SK-N-SH (cell line): ENCODE data around the gene GOLGA5. TPM values are rescaled to one million over a fixed set of nuclear protein-coding genes. Genes with fewer than 3 reads are reported as not detected.

Source experiments
- CTCF ChIA-PET: fragments of 300-600, 350-600 bp; formaldehyde crosslinking; extraction: SDS; loops from one replicate; lab custom pipeline; 2021; lab: Yijun Ruan, JAX
- POLR2A ChIA-PET: fragments of 350-600 bp; sonication (Branson Sonifier 250); formaldehyde crosslinking; extraction: SDS; loops from one replicate; lab custom pipeline; 2020; ENCODE audit warnings: antibody characterized with exemption, inconsistent platforms; lab: Yijun Ruan, JAX
- DNase-seq: peaks from one replicate; pipeline ENCODE4 v3.0.0; 2012
- H2AFZ ChIP-seq: fragments of 200-600 bp; sonication (generic); 2 replicates; pipeline ENCODE4 v1.8.1; 2016; ENCODE audit warnings: antibody characterized with exemption, mild to moderate bottlenecking, low read depth
- H3F3A ChIP-seq: fragments of 200-600 bp; sonication (generic); replicated peaks from 2 replicates; pipeline ENCODE3; 2016; ENCODE audit warnings: antibody characterized with exemption, mild to moderate bottlenecking; ENCODE audit not compliant: insufficient read depth
- H3K27ac ChIP-seq, 2 experiments: fragments of 200-500 bp in 1 of 2; fragments of 200-600 bp in 1 of 2; sonication (Bioruptor generic) in 1 of 2; sonication (generic), shearing (Covaris generic) in 1 of 2; 2 replicates each; pipeline versions ENCODE4 v1.5.1 to v1.6.1; 2014 to 2016; ENCODE audit warnings: low read depth in 2 of 2, inconsistent platforms in 1 of 2, low read length in 1 of 2, mild to moderate bottlenecking in 1 of 2, mixed read lengths in 1 of 2
- H3K27me3 ChIP-seq: fragments of 200-600 bp; sonication (generic), shearing (Covaris generic); 2 replicates; pipeline ENCODE4 v1.6.1; 2016; ENCODE audit warnings: mixed run types; ENCODE audit not compliant: insufficient read depth
- H3K36me3 ChIP-seq, 2 experiments: fragments of 200-500 bp in 1 of 2; fragments of 200-600 bp in 1 of 2; sonication (Bioruptor generic) in 1 of 2; sonication (generic) in 1 of 2; replicated peaks in 1 of 2; 2 replicates each; pipeline versions ENCODE3 to v1.5.1; 2014 to 2016; ENCODE audit warnings: low read length in 1 of 2, mild to moderate bottlenecking in 1 of 2; ENCODE audit not compliant: insufficient read depth in 2 of 2, control insufficient read depth in 1 of 2
- H3K4me1 ChIP-seq, 2 experiments: fragments of 200-500 bp in 1 of 2; fragments of 200-600 bp in 1 of 2; sonication (Bioruptor generic) in 1 of 2; sonication (generic), shearing (Covaris generic) in 1 of 2; 2 replicates each; pipeline versions ENCODE4 v1.5.1 to v1.6.1; 2014 to 2016; ENCODE audit warnings: low read depth in 1 of 2, low read length in 1 of 2, mixed run types in 1 of 2; ENCODE audit not compliant: insufficient read depth in 2 of 2, control insufficient read depth in 1 of 2
- H3K4me2 ChIP-seq: fragments of 200-600 bp; sonication (generic), shearing (Covaris generic); 2 replicates; pipeline ENCODE4 v1.6.1; 2017; ENCODE audit warnings: mixed run types
- H3K4me3 ChIP-seq, 2 experiments: fragments of 200-500 bp in 1 of 2; fragments of 200-600 bp in 1 of 2; sonication (Bioruptor generic) in 1 of 2; sonication (generic), shearing (Covaris generic) in 1 of 2; 2 replicates each; pipeline versions ENCODE4 v1.5.1 to v1.8.1; 2014 to 2016; ENCODE audit warnings: low read depth in 2 of 2, inconsistent platforms in 1 of 2, low read length in 1 of 2, mild to moderate bottlenecking in 1 of 2, mixed read lengths in 1 of 2, moderate library complexity in 1 of 2
- H3K79me2 ChIP-seq: fragments of 200-600 bp; sonication (generic); 2 replicates; pipeline ENCODE4 v1.8.1; 2017; ENCODE audit warnings: mild to moderate bottlenecking; ENCODE audit not compliant: insufficient read depth
- H3K9ac ChIP-seq: fragments of 200-600 bp; sonication (generic); 2 replicates; pipeline ENCODE4 v1.6.1; 2017; ENCODE audit warnings: mixed run types
- H3K9me2 ChIP-seq: fragments of 200-600 bp; sonication (generic); 2 replicates; pipeline ENCODE4 v1.6.1; 2017; ENCODE audit warnings: mixed run types
- H3K9me3 ChIP-seq: fragments of 200-600 bp; sonication (generic); 2 replicates; pipeline ENCODE4 v1.6.1; 2017; ENCODE audit warnings: mixed run types, mild to moderate bottlenecking, moderate library complexity
- H4K20me1 ChIP-seq: fragments of 200-600 bp; sonication (generic); 2 replicates; pipeline ENCODE4 v1.6.1; 2017; ENCODE audit warnings: mild to moderate bottlenecking, mixed run types; ENCODE audit not compliant: insufficient read depth
- CHD2 ChIP-seq: fragments of 150-350 bp; IDR thresholded peaks from 2 replicates; pipeline ENCODE4 v1.6.1; 2018; ENCODE audit warnings: low read length; ENCODE audit not compliant: partially characterized antibody
- FOXM1 ChIP-seq: IDR thresholded peaks from 2 replicates; pipeline ENCODE4 v1.4.0; 2012; ENCODE audit warnings: low read depth, mild to moderate bottlenecking
- GABPA ChIP-seq: IDR thresholded peaks from 2 replicates; pipeline ENCODE4 v1.4.0; 2012; ENCODE audit warnings: low read depth, mild to moderate bottlenecking
- GATA2 ChIP-seq: sonication (generic); formaldehyde crosslinking; IDR thresholded peaks from 2 replicates; pipeline ENCODE4 v1.5.0; 2020; ENCODE audit warnings: mild to moderate bottlenecking, missing genetic modification reagents
- NFIC ChIP-seq: IDR thresholded peaks from 2 replicates; pipeline ENCODE4 v1.4.0; 2012; ENCODE audit warnings: borderline replicate concordance
- POLR2AphosphoS5 ChIP-seq: IDR thresholded peaks from 2 replicates; pipeline ENCODE4 v1.6.1; 2012; ENCODE audit warnings: low read depth, low read length
- RFX5 ChIP-seq: IDR thresholded peaks from 2 replicates; pipeline ENCODE4 v1.6.1; 2012; ENCODE audit warnings: mild to moderate bottlenecking, improper control_type of control experiment, low read length
- RXRA ChIP-seq: IDR thresholded peaks from 2 replicates; pipeline ENCODE4 v1.4.0; 2012; ENCODE audit warnings: low read depth, mild to moderate bottlenecking, borderline replicate concordance
- SIN3A ChIP-seq: IDR thresholded peaks from 2 replicates; pipeline ENCODE4 v1.6.1; 2012; ENCODE audit warnings: low read depth, mild to moderate bottlenecking, low read length, moderate library complexity, borderline replicate concordance
- TCF12 ChIP-seq: IDR thresholded peaks from 2 replicates; pipeline ENCODE4 v1.4.0; 2012
- TEAD4 ChIP-seq: IDR thresholded peaks from 2 replicates; pipeline ENCODE4 v1.4.0; 2012; ENCODE audit warnings: mild to moderate bottlenecking, borderline replicate concordance; ENCODE audit not compliant: insufficient read depth
- YY1 ChIP-seq: IDR thresholded peaks from 2 replicates; pipeline ENCODE4 v1.4.0; 2012; ENCODE audit warnings: low read depth, mild to moderate bottlenecking
- WGBS: methylation state at CpG from one replicate; pipeline ENCODE4 v1.1.6; 2017; ENCODE audit warnings: low lambda C conversion rate; 5-methylcytosine and 5-hydroxymethylcytosine counted together
- polyA plus RNA-seq, 3 experiments: library from polyadenylated mRNA; depleted of rRNA; stranded (reverse); fragments of >200 nt; gene quantifications; 2 replicates each; pipeline ENCODE4 v1.2.3, GENCODE V29; 2012
- TF ChIP-seq, protein P1 (sequence below): IDR thresholded peaks from 2 replicates; pipeline ENCODE4 v1.4.0; 2012; ENCODE audit warnings: low read depth
- TF ChIP-seq, protein P2 (sequence below): fragments of 150-350 bp; IDR thresholded peaks from 2 replicates; pipeline ENCODE4 v1.6.1; 2016; ENCODE audit warnings: mild to moderate bottlenecking, low read depth, low read length
- TF ChIP-seq, protein P3 (sequence below): IDR thresholded peaks from 2 replicates; pipeline ENCODE4 v1.4.0; 2012; ENCODE audit warnings: low read depth, borderline replicate concordance
- TF ChIP-seq, protein P4 (sequence below): IDR thresholded peaks from 2 replicates; pipeline ENCODE4 v1.4.0; 2012; ENCODE audit warnings: low read depth, borderline replicate concordance
- TF ChIP-seq, protein P5 (sequence below): IDR thresholded peaks from 2 replicates; pipeline ENCODE4; 2012

Gene GOLGA5
- polyA plus RNA-seq, 1 of the 3 experiments (the other 2 are of a cell fraction) = 25.6 TPM

DNA sequence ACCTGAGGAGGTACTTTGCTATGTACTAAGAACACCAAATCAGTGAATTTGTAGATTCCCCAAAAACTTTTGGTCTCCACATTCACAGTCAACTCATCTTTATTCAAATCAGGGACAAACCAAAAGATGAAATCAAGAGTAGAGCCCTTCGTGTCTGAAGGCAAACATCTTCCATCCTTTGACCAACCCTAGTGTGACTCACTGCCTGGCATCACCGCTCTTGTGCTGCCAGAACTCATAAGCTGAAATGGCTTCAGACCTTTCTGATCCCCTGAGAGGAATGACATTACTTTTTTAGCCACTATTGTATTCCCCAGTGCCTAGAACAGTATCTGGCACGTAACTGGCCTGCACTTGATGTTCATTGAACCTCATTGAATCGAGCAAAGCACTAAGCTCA is 50.1 kb downstream of the GOLGA5 start:
- H3K9ac ChIP-seq = no peak overlapping the region
- no peaks in the 10 kb centered on the region; a peak in 1 of 4 replicates for H3K4me1 ChIP-seq
- no peaks in the 10 kb centered on the region for H3K79me2 ChIP-seq
- DNase-seq = no peak
- H3K4me3 ChIP-seq = no peak overlapping the region
- H3K27ac ChIP-seq = no peak overlapping the region
- no peaks in the 10 kb centered on the region for H3K9me2 ChIP-seq
- no peak overlapping the region for H3K4me2 ChIP-seq
- no peaks in the 10 kb centered on the region for H3K27me3 ChIP-seq
- no peaks in the 10 kb centered on the region for H4K20me1 ChIP-seq
- CTCF ChIA-PET = no interaction called here
- no peak overlapping the region for H2AFZ ChIP-seq
- no peaks in the 10 kb centered on the region for H3F3A ChIP-seq
- no peaks in the 10 kb centered on the region for H3K9me3 ChIP-seq
- TF ChIP-seq, protein P1, sequence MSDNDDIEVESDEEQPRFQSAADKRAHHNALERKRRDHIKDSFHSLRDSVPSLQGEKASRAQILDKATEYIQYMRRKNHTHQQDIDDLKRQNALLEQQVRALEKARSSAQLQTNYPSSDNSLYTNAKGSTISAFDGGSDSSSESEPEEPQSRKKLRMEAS = no peak
- TF ChIP-seq, protein P2, sequence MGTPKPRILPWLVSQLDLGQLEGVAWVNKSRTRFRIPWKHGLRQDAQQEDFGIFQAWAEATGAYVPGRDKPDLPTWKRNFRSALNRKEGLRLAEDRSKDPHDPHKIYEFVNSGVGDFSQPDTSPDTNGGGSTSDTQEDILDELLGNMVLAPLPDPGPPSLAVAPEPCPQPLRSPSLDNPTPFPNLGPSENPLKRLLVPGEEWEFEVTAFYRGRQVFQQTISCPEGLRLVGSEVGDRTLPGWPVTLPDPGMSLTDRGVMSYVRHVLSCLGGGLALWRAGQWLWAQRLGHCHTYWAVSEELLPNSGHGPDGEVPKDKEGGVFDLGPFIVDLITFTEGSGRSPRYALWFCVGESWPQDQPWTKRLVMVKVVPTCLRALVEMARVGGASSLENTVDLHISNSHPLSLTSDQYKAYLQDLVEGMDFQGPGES = no peak
- TF ChIP-seq GATA2 (CRISPR knock-in tag) = no peak
- TF ChIP-seq RFX5 = no peak
- TF ChIP-seq, protein P3, sequence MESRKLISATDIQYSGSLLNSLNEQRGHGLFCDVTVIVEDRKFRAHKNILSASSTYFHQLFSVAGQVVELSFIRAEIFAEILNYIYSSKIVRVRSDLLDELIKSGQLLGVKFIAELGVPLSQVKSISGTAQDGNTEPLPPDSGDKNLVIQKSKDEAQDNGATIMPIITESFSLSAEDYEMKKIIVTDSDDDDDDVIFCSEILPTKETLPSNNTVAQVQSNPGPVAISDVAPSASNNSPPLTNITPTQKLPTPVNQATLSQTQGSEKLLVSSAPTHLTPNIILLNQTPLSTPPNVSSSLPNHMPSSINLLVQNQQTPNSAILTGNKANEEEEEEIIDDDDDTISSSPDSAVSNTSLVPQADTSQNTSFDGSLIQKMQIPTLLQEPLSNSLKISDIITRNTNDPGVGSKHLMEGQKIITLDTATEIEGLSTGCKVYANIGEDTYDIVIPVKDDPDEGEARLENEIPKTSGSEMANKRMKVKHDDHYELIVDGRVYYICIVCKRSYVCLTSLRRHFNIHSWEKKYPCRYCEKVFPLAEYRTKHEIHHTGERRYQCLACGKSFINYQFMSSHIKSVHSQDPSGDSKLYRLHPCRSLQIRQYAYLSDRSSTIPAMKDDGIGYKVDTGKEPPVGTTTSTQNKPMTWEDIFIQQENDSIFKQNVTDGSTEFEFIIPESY = no peak
- TF ChIP-seq POLR2AphosphoS5 = no peak
- no peak for TF ChIP-seq RXRA
- TF ChIP-seq TCF12 = no peak
- TF ChIP-seq GABPA = no peak
- TF ChIP-seq NFIC = no peak
- TF ChIP-seq TEAD4 = no peak
- POLR2A ChIA-PET = no interaction called here
- WGBS = 87% methylated on average over 4 of the region's 4 CpGs
- peaks cover 15 to 19% of the 10 kb centered on the region in 2 experiments for H3K36me3 ChIP-seq

DNA sequence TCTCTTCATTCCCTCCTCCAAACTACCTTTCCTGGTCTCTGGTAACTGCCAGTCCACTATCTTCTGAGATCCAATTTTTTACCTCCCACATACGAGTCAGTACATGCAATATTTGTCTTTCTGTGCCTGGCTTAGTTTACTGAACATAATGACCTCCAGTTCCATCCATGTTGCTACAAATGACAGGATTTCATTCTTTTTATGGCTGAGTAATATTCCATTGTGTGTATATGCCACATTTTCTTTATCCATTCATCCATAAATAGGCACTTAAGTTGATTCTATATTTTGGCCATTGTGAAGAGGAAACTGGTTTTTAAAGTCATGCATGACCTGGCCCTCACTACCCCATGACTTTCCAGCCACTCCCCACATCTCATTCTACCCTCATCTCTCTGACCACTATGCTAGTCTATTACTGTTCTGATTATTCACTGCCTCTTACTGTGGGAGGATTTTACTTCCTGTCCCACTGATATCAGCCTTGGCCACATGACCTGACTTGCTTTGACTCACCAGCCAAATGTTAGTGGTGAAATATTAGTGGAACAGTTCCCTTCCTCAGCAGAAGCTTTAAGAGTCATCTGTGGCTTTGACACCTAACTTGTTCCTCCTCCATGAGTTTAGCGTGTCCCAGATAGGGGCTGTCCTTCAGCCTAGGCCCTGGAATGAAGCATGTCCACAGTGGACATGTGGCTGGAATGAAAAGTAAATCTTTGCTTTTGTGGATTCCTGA is 52.2 kb downstream of the GOLGA5 start:
- no peak for DNase-seq
- Histone ChIP-seq H3K27ac (no peak overlapping the region), H3K27me3 (no peaks in the 10 kb centered on the region), H3K79me2 (no peaks in the 10 kb centered on the region), H3K36me3 (peaks cover under 1 to 3% of the 10 kb centered on the region in 2 experiments), H2AFZ (no peak overlapping the region), H4K20me1 (no peaks in the 10 kb centered on the region), H3K4me3 (no peak overlapping the region)
- POLR2A ChIA-PET = interaction anchor here (1.5 kb wide), 1 partner anchor 87 kb away, joined by 5 read pairs; no protein-coding TSS in a partner anchor
- TF ChIP-seq, protein P4, sequence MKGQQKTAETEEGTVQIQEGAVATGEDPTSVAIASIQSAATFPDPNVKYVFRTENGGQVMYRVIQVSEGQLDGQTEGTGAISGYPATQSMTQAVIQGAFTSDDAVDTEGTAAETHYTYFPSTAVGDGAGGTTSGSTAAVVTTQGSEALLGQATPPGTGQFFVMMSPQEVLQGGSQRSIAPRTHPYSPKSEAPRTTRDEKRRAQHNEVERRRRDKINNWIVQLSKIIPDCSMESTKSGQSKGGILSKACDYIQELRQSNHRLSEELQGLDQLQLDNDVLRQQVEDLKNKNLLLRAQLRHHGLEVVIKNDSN = peak; percentile 33; the same call in 1 of the 2 replicates
- TF ChIP-seq YY1 (no peak), FOXM1 (no peak), RFX5 (no peak), CHD2 (no peak), SIN3A (no peak)
- TF ChIP-seq, protein P5, sequence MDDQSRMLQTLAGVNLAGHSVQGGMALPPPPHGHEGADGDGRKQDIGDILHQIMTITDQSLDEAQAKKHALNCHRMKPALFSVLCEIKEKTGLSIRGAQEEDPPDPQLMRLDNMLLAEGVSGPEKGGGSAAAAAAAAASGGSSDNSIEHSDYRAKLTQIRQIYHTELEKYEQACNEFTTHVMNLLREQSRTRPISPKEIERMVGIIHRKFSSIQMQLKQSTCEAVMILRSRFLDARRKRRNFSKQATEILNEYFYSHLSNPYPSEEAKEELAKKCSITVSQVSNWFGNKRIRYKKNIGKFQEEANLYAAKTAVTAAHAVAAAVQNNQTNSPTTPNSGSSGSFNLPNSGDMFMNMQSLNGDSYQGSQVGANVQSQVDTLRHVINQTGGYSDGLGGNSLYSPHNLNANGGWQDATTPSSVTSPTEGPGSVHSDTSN = no peak
- TF ChIP-seq, all 33 proteins: peak for 1
- Histone ChIP-seq H3K9ac (no peak overlapping the region), H3K9me3 (no peaks in the 10 kb centered on the region), H3K9me2 (no peaks in the 10 kb centered on the region), H3F3A (no peaks in the 10 kb centered on the region), H3K4me2 (no peak overlapping the region), H3K4me1 (no peaks in the 10 kb centered on the region; a peak in 2 of 4 replicates)
- CTCF ChIA-PET = no interaction called here
- WGBS = 64% methylated on average over 2 of the region's 2 CpGs
